HAP-1 (cell line): Measurements from ENCODE around the gene VSTM1.
"Not testable (repeated sequence)": the region's sequence is repeated elsewhere in the genome, so short reads cannot be mapped to it uniquely, and the experiment has no call there.

Experiments
- DNase-seq, 2 experiments: peaks; one replicate each; pipeline ENCODE4 v3.0.0-alpha.2; 2016 to 2020; ENCODE audit warnings: low spot score in 2 of 2
- H3K27me3 ChIP-seq: fragments of 250-450 bp; sonication (Bioruptor Pico); 2 replicates; pipeline ENCODE4 v1.5.1; 2020; ENCODE audit warnings: low read depth, mild to moderate bottlenecking, moderate library complexity
- H3K36me3 ChIP-seq: fragments of 250-450 bp; sonication (Bioruptor Pico); replicated peaks from 2 replicates; pipeline ENCODE4 v1.5.1; 2020; ENCODE audit warnings: mild to moderate bottlenecking
- H3K4me1 ChIP-seq: fragments of 250-450 bp; sonication (Bioruptor Pico); 2 replicates; pipeline ENCODE4 v1.5.1; 2020; ENCODE audit warnings: mild to moderate bottlenecking
- H3K4me3 ChIP-seq: fragments of 250-450 bp; sonication (Bioruptor Pico); 2 replicates; pipeline ENCODE4 v1.5.1; 2020; ENCODE audit warnings: mild to moderate bottlenecking, moderate library complexity
- H3K9me3 ChIP-seq: fragments of 250-450 bp; sonication (Bioruptor Pico); 2 replicates; pipeline ENCODE4 v1.5.1; 2020; ENCODE audit warnings: mild to moderate bottlenecking, moderate library complexity
- in situ Hi-C: fragments of 300-500 bp; cut with MboI; formaldehyde crosslinking; loops from 3 replicates; pipeline ENCODE4 v1.14.3; 2020; ENCODE audit warnings: low sequenced_read_pairs, inconsistent platforms, mixed read lengths

Gene VSTM1

DNA sequence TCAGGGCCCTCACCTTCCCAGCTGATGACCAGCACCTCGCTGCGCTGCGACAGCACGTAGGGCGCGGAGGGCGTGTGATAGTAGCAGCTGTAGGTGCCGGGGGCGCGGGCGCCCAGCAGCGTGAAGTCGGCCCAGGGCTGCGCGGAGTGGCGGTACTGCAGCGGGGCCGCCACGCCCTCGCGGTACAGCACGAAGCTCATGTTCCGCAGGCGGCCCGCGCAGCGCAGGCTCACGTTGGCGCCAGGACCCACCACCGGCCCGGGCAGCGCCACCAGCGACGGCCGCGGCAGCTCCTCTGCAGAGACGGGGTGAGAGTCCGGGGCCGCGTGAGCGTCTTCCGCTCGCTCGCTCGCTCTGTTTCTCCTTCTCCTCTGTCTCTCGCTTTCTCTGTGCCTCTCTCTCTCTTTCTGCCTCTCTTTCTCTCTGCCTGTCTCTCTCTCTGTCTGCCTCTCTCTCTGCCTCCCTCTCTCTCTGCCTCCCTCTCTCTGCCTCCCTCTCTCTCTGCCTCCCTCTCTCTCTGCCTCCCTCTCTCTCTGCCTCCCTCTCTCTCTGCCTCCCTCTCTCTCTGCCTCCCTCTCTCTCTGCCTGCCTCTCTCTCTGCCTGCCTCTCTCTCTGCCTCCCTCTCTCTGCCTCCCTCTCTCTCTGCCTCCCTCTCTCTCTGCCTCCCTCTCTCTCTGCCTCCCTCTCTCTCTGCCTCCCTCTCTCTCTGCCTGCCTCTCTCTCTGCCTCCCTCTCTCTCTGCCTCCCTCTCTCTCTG is 32.3 kb upstream of the VSTM1 start:
- in situ Hi-C loops, H3K4me3 ChIP-seq: not testable (repeated sequence)

DNA sequence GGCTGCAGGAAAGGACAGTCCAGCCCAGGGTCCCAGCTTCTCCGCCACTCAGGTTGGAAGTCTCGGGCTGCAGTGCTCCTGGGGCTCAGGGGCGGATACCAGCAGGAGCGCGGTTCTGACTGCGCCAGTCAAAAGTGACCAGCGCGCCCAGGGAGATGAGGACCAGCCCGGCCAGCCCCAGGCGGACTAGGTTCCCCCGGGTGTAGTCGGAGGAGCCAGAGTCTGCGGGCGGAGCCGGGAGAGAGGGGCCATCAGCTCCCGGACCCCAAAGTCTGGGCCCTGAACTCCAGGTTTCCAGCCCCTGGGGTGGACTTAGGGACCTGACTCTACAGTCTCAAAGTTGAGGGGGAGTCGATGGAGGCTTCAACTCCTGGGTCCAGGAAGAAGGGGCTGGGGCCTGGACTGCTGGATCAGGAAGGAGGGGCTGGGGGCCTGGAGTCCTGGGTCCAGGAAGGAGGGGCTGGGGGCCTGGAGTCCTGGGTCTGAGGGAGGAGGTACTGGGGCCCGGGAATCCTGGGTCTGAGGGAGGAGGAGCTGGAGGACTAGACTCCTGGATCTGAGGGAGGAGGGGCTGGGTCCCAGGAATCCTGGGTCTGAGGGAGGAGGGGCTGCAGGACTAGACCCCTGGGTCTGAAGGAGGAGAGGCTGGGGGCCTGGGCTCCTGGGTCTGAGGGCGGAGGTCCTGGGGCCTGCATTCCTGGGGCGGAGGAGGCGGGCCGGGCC is 31.6 kb upstream of the VSTM1 start:
- Histone ChIP-seq H3K4me3 (no peak overlapping the region), H3K9me3 (no peaks in the 10 kb centered on the region), H3K36me3 (no peaks in the 10 kb centered on the region), H3K27me3 (no peaks in the 10 kb centered on the region), H3K4me1 (no peaks in the 10 kb centered on the region)
- no peak for DNase-seq
- in situ Hi-C loops, result no loop called here

More for the DNA sequence above, 32.3 kb upstream of the VSTM1 start:
- not testable (repeated sequence) for H3K9me3 ChIP-seq, DNase-seq, H3K36me3 ChIP-seq, H3K27me3 ChIP-seq, H3K4me1 ChIP-seq

DNA sequence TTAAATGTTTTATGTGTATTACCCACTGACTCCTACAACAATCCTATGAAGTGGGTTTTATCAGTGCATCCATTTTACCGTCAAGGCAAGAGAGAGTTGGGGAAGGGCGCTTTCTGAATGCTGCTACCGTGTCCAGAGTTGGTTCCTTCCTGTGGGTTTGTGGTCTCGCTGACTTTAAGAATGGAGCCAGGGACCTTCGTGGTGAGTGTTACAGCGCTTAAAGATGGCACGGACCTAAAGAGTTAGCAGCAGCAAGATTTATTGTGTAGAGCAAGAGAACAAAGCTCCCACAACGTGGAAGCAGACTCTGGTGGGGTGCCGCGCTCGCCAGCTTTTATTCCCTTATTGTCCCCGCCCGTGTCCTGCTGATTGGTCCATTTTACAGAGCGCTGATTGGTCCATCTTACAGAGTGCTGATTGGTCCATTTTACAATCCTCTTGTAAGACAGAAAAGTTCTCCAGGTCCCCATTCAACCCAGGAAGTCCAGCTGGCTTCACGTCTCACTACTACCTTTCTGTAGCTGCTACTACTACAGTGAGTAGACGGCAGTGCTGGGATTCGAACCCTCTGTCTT is 30.8 kb upstream of the VSTM1 start:
- Histone ChIP-seq H3K4me3 (no peak overlapping the region), H3K27me3 (no peaks in the 10 kb centered on the region), H3K4me1 (no peaks in the 10 kb centered on the region), H3K36me3 (no peaks in the 10 kb centered on the region), H3K9me3 (no peaks in the 10 kb centered on the region)
- in situ Hi-C loops, result no loop called here
- no peak for DNase-seq

DNA sequence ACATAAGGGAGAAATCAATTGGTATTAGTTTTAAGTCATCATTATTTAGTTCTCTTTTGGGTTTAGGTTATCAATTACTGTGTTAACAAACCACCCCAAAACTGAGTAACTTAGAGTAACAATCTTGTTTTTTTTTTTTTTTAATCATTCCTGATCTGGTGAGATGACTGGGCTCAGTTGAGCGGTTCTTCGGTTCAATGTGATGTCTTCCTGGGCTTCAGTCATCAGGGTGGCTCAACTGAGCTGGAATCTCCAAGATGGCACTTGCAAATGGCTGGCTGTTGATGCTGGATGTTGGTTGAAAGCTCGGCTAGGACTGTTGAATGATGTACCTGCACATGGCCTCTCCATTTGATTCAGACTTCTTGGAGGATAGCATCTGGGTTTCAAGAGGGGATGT is 20.7 kb upstream of the VSTM1 start:
- in situ Hi-C loops, result no loop called here
- DNase-seq, result no peak
- H3K4me3 ChIP-seq, result no peak overlapping the region

DNA sequence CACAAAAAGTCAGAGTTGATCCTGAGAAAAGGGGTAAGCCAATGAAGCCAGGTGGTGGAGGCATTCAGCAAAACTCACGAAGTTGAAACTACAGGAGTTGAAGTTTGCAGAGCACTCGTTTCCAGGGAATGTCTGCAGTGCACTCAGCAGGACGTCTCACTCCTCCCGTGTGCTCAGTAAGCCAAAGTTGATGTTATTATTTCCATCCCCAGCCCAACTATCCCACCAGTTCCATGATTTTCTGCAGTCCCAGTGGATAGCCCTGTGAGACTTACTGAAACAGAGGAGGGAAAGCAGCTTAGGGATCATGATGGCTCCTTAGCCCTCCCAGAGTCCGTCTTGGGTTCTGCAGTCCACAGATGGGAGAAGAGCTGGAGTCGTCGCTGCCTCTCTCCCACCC is 17.3 kb upstream of the VSTM1 start, which contains the start of gene TARM1:
Gene TARM1 (minus strand): TSS at position 334 of the 400 bp plus-strand sequence. CDS start 25 bp downstream, at position 309.
- no peak for DNase-seq
- Histone ChIP-seq H3K4me3 (no peak within 1 kb of the TSS), H3K27me3 (no peaks in the 10 kb centered on the region), H3K9me3 (no peaks in the 10 kb centered on the region), H3K36me3 (no peaks in the 10 kb centered on the region), H3K4me1 (no peaks in the 10 kb centered on the region)
- in situ Hi-C loops, result no loop called here

More for the DNA sequence above, 20.7 kb upstream of the VSTM1 start:
- Histone ChIP-seq H3K4me1 (no peaks in the 10 kb centered on the region), H3K36me3 (no peaks in the 10 kb centered on the region), H3K27me3 (0 out of 2 replicates have a peak, but pooled peaks cover 2% of the 10 kb centered on the region), H3K9me3 (no peaks in the 10 kb centered on the region)

DNA sequence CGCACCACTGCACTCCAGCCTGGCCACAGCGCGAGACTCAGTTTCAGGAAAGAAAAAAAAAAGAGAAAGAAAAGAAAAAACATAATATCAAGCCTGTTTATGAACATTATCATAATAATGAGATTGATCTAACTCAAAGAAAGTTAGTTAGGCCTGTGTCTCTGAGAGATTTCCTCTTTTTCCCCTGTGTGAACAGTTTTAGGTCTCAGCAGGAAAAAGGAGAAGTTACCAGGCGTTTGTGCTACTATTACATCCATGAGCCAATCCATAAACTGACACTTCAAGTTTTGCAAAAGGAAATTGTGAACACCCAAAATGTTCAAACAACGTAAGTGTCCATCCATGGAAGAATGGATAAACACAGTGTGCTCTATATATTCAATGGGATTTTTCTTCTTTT is 13.6 kb upstream of the VSTM1 start:
- in situ Hi-C loops, result no loop called here
- Histone ChIP-seq H3K36me3 (no peaks in the 10 kb centered on the region), H3K27me3 (no peaks in the 10 kb centered on the region), H3K4me1 (no peaks in the 10 kb centered on the region), H3K9me3 (no peaks in the 10 kb centered on the region), H3K4me3 (no peak overlapping the region)
- DNase-seq, result no peak

DNA sequence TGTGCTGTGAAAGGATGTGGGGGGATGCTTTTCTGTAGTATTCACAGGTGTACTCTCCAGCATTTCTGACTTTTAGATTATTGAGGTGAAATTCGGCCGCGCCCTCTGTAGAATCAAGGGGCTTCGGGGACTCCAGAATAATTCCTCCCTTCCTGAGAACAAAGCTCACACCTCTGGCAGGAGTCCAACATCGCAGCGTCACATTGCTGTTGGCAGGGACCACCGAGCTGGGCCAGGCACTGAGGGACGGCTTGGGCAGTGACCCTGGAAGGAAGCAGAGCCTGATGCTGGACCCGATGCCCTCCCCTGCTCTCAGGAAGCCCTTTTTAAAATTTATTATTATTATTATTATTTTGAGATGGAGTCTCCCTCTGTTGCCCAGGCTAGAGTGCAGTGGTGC is 11.2 kb upstream of the VSTM1 start:
- Histone ChIP-seq H3K9me3 (no peaks in the 10 kb centered on the region), H3K27me3 (no peaks in the 10 kb centered on the region), H3K36me3 (no peaks in the 10 kb centered on the region), H3K4me1 (no peaks in the 10 kb centered on the region), H3K4me3 (no peak overlapping the region)
- DNase-seq, result no peak
- in situ Hi-C loops, result no loop called here

DNA sequence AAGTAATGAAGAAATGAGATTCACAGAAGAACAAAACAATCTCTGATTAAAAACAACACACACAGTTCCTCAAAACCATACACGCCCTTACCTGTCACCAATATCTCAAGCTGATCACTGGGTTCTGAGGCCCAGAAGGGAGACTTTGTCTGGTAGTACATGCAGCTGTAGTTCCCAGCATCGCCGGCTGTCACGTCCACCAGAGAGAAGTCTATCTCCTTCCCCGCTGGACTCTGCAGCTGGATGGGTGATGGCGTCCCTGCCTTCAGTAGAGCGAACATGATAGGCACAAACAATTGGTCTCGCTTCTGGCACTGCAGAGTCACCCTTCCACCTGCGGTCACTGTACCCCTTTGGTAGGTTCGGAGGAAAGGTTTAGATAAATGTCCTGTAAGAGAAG is 10.1 kb upstream of the VSTM1 start:
- Histone ChIP-seq H3K36me3 (no peaks in the 10 kb centered on the region), H3K4me1 (no peaks in the 10 kb centered on the region), H3K27me3 (no peaks in the 10 kb centered on the region), H3K4me3 (no peak overlapping the region), H3K9me3 (no peaks in the 10 kb centered on the region)
- in situ Hi-C loops, result no loop called here
- DNase-seq, result no peak

DNA sequence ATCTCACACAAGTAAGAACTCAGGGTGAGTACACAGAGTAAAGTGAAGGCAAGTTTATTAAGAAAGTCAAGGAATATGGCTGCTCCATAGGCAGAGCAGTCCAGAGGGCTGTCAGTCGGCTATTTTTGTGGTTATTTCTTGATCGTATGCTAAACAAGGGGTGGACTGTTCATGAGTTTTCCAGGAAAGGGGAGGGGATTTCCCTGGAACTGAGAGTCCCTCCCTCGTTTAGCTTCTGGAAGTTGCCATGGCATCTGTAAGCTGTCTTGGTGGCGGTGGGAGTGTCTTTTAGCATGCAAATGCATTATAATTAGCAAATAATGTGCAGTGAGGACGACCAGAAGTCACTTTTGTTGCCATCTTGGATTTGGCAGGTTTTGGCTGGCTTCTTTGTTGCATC is 5.8 kb upstream of the VSTM1 start:
- in situ Hi-C loops, result no loop called here
- Histone ChIP-seq H3K4me3 (no peak overlapping the region), H3K9me3 (no peaks in the 10 kb centered on the region), H3K36me3 (no peaks in the 10 kb centered on the region), H3K27me3 (no peaks in the 10 kb centered on the region), H3K4me1 (no peaks in the 10 kb centered on the region)
- no peak for DNase-seq

DNA sequence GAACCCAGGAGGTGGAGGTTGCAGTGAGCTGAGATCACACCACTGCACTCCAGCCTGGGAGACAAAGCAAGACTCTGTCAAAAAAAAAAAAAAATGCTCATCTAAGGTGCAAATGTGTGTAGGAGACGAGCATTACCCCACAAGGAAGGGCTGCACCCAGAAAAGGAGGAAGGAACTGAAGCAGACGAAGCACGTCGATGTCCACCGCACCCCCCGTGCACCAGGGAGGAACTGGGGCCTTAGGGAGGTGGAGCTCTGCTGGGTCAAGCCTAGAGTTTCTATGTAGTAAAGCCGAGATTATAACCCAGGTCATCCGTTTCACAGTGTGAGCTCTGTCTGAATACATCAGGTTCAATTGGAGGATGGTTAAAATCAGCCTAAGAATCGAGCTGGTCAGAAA is 1.1 kb downstream of the VSTM1 start:
- no peak overlapping the region for H3K4me3 ChIP-seq
- H3K27me3 ChIP-seq, result no peaks in the 10 kb centered on the region
- no peak for DNase-seq
- in situ Hi-C loops, result no loop called here
- no peaks in the 10 kb centered on the region for H3K4me1 ChIP-seq
- no peaks in the 10 kb centered on the region for H3K36me3 ChIP-seq
- no peaks in the 10 kb centered on the region for H3K9me3 ChIP-seq

DNA sequence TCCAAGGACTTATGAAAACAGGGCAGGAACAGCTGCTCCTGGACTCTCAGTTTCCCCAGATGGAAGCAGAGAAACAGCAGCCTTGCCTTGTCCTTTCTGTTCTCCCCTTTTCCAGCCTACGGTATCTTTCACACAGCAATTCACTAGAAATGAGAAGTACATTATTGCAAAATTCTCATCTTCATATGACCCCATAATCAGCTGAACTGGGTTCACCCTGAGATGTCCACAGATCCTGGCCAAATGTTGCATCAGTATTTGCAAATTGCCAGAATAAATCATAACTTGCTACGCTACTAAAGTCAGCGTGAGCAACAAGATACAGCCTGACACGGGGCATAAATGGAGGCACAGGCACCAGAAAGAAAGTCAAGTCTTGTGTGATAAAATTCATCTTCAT is 16.1 kb downstream of the VSTM1 start:
- H3K27me3 ChIP-seq, result no peaks in the 10 kb centered on the region
- H3K9me3 ChIP-seq, result no peaks in the 10 kb centered on the region
- in situ Hi-C loops, result no loop called here
- H3K4me3 ChIP-seq, result no peak overlapping the region
- no peak for DNase-seq
- H3K36me3 ChIP-seq, result no peaks in the 10 kb centered on the region
- H3K4me1 ChIP-seq, result no peaks in the 10 kb centered on the region

DNA sequence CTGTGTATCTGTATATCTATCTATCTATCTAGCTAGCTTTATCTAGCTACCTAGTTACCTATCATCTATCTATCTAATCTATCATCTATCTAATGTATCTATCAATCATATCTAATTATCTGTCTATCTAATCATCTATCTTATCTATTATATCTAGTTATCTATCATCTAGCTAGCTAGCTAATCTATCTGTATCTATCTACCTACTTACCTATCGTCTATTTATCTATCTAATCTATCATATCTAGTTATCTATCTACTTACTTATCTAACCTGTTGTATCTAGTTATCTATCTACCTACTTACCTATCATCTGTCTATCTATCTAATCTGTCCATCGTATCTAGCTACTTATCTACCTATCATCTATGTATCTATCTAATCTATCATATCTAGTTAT is 17.9 kb downstream of the VSTM1 start:
- Histone ChIP-seq H3K36me3 (no peaks in the 10 kb centered on the region), H3K4me1 (no peaks in the 10 kb centered on the region), H3K4me3 (no peak overlapping the region), H3K9me3 (no peaks in the 10 kb centered on the region), H3K27me3 (no peaks in the 10 kb centered on the region)
- no peak for DNase-seq
- in situ Hi-C loops, result no loop called here

DNA sequence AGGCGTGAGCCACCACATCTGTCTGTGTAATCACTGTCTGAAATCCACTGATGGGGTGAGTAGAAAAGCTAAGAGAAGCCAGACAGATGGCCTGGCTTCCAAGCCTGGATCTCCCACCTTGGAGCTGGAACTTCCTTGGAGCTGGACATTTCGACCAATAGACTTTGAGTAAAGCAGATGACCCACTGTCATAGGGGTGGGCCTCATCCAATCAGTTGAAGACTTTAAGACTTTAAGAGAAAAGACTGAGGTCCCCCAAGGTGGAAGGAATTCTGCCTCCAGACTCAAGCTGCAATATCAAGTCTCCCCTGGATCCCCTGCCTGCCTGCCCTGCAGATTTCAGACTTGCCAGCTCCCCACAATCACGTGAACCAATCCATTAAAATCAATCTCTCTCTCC is 20.7 kb downstream of the VSTM1 start:
- Histone ChIP-seq H3K4me1 (no peaks in the 10 kb centered on the region), H3K36me3 (no peaks in the 10 kb centered on the region), H3K9me3 (no peaks in the 10 kb centered on the region), H3K4me3 (no peak overlapping the region), H3K27me3 (no peaks in the 10 kb centered on the region)
- in situ Hi-C loops, result no loop called here
- no peak for DNase-seq

DNA sequence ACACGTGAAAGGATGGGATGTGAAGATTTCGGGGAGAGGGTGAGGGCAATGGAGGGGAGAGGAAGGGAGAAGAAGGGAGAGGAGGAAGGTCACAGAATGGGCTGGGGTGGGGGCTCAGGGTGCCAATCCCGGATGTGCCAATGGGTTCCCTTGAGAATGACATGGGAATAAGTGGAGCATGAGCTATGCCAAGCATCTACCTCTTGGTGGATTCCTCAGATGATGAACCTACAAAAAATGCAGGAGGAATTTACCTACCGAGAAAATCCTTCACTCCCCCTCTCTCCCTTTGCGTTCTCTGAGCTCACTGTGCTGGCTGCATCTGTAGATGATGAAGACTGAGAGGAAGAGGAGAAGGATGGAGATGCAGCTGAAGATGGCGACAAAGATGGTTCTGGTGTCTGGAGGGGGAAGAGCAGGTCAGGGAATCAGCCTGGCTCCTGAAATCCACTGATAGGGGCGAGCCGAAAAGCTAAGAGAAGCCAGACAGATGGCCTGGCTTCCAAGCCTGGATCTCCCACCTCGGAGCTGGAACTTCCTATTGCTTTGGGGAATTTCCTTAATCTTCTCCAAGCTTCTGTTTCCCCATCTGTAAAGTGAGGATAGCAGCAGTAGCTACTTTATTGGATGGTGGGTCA is 21.6 kb downstream of the VSTM1 start:
- no peak for DNase-seq
- H3K4me1 ChIP-seq, result no peaks in the 10 kb centered on the region
- H3K36me3 ChIP-seq, result no peaks in the 10 kb centered on the region
- H3K27me3 ChIP-seq, result no peaks in the 10 kb centered on the region
- H3K4me3 ChIP-seq, result no peak overlapping the region
- in situ Hi-C loops, result no loop called here
- H3K9me3 ChIP-seq, result no peaks in the 10 kb centered on the region
